ENCODE results near the gene ST8SIA5.
A peak's percentile ranks its signal among the peaks of the same experiment; 100 is the strongest.

Gene ST8SIA5

GRCh38 chr18:46646468-46646867 lies 110.4 kb downstream of the ST8SIA5 start:
- H3K27me3 Mint-ChIP-seq: no peaks in the 10 kb centered on the region
- H3K27ac Mint-ChIP-seq: no peak overlapping the region
- H3K4me1 Mint-ChIP-seq: no peaks in the 10 kb centered on the region

GRCh38 chr18:46642561-46642960 lies 114.3 kb downstream of the ST8SIA5 start:
- Mint-ChIP-seq H3K27me3 (no peaks in the 10 kb centered on the region), H3K9me3 (no peaks in the 10 kb centered on the region), H3K27ac (no peak overlapping the region), H3K4me1 (no peaks in the 10 kb centered on the region), H3K4me3 (no peak overlapping the region), H3K36me3 (no peaks in the 10 kb centered on the region)

More at GRCh38 chr18:46646468-46646867, 110.4 kb downstream of the ST8SIA5 start:
- Mint-ChIP-seq H3K9me3 (no peaks in the 10 kb centered on the region), H3K36me3 (no peaks in the 10 kb centered on the region), H3K4me3 (no peak overlapping the region)

- Mint-ChIP-seq H3K4me3 (no peak overlapping the region), H3K36me3 (no peaks in the 10 kb centered on the region), H3K27ac (no peak overlapping the region), H3K9me3 (no peaks in the 10 kb centered on the region), H3K27me3 (no peaks in the 10 kb centered on the region), H3K4me1 (no peaks in the 10 kb centered on the region)
Observed at GRCh38 chr18:46641917-46642316, 114.9 kb downstream of the ST8SIA5 start.

- H3K36me3 Mint-ChIP-seq: no peaks in the 10 kb centered on the region
- no peak overlapping the region for H3K4me3 Mint-ChIP-seq
- no peaks in the 10 kb centered on the region for H3K27me3 Mint-ChIP-seq
- no peaks in the 10 kb centered on the region for H3K4me1 Mint-ChIP-seq
- no peaks in the 10 kb centered on the region for H3K9me3 Mint-ChIP-seq
- H3K27ac Mint-ChIP-seq: no peak overlapping the region
Observed at GRCh38 chr18:46639386-46639785, 117.5 kb downstream of the ST8SIA5 start.

GRCh38 chr18:46636040-46636630 lies 120.7 kb downstream of the ST8SIA5 start:
- peaks cover 2% of the 10 kb centered on the region for H3K9me3 Mint-ChIP-seq
- H3K4me1 Mint-ChIP-seq: no peaks in the 10 kb centered on the region
- no peaks in the 10 kb centered on the region for H3K36me3 Mint-ChIP-seq
- H3K27ac Mint-ChIP-seq: no peak overlapping the region
- H3K4me3 Mint-ChIP-seq: no peak overlapping the region
- H3K27me3 Mint-ChIP-seq: no peaks in the 10 kb centered on the region

GRCh38 chr18:46632401-46633071 lies 124.3 kb downstream of the ST8SIA5 start:
- H3K4me1 Mint-ChIP-seq: peaks cover 4% of the 10 kb centered on the region
- H3K9me3 Mint-ChIP-seq: peaks cover 7% of the 10 kb centered on the region
- H3K27me3 Mint-ChIP-seq: peaks cover 2% of the 10 kb centered on the region
- H3K4me3 Mint-ChIP-seq: no peak overlapping the region
- H3K36me3 Mint-ChIP-seq: no peaks in the 10 kb centered on the region
- H3K27ac Mint-ChIP-seq: no peak overlapping the region

- Mint-ChIP-seq H3K9me3 (peaks cover 7% of the 10 kb centered on the region), H3K27me3 (peaks cover 2% of the 10 kb centered on the region), H3K4me1 (peaks cover 4% of the 10 kb centered on the region), H3K4me3 (no peak overlapping the region), H3K27ac (no peak overlapping the region), H3K36me3 (no peaks in the 10 kb centered on the region)
Observed at GRCh38 chr18:46630991-46631390, 125.9 kb downstream of the ST8SIA5 start.

- Mint-ChIP-seq H3K36me3 (no peaks in the 10 kb centered on the region), H3K4me3 (no peak overlapping the region), H3K9me3 (peaks cover 7% of the 10 kb centered on the region), H3K4me1 (peaks cover 5% of the 10 kb centered on the region), H3K27ac (no peak overlapping the region), H3K27me3 (peaks cover 2% of the 10 kb centered on the region)
Observed at GRCh38 chr18:46630160-46630559, 126.7 kb downstream of the ST8SIA5 start.

GRCh38 chr18:46629361-46629760 lies 127.5 kb downstream of the ST8SIA5 start:
- H3K4me3 Mint-ChIP-seq: no peak overlapping the region

GRCh38 chr18:46628206-46628605 lies 128.6 kb downstream of the ST8SIA5 start:
- H3K4me1 Mint-ChIP-seq: peaks cover 24% of the 10 kb centered on the region
- no peaks in the 10 kb centered on the region for H3K36me3 Mint-ChIP-seq
- no peak overlapping the region for H3K27ac Mint-ChIP-seq

More at GRCh38 chr18:46629361-46629760, 127.5 kb downstream of the ST8SIA5 start:
- peaks cover 2% of the 10 kb centered on the region for H3K27me3 Mint-ChIP-seq
- H3K4me1 Mint-ChIP-seq: peaks cover 13% of the 10 kb centered on the region
- H3K9me3 Mint-ChIP-seq: peaks cover 7% of the 10 kb centered on the region
- no peak overlapping the region for H3K27ac Mint-ChIP-seq
- no peaks in the 10 kb centered on the region for H3K36me3 Mint-ChIP-seq

GRCh38 chr18:46627136-46627535 lies 129.7 kb downstream of the ST8SIA5 start:
- Mint-ChIP-seq H3K27me3 (peaks cover 2% of the 10 kb centered on the region), H3K4me1 (peaks cover 30% of the 10 kb centered on the region), H3K36me3 (no peaks in the 10 kb centered on the region), H3K27ac (no peak overlapping the region), H3K4me3 (no peak overlapping the region), H3K9me3 (peaks cover 7% of the 10 kb centered on the region)

More at GRCh38 chr18:46628206-46628605, 128.6 kb downstream of the ST8SIA5 start:
- Mint-ChIP-seq H3K4me3 (no peak overlapping the region), H3K9me3 (peaks cover 7% of the 10 kb centered on the region), H3K27me3 (peaks cover 2% of the 10 kb centered on the region)

GRCh38 chr18:46625069-46625468 lies 131.8 kb downstream of the ST8SIA5 start:
- no peaks in the 10 kb centered on the region for H3K36me3 Mint-ChIP-seq
- H3K9me3 Mint-ChIP-seq: no peaks in the 10 kb centered on the region
- peaks cover 47% of the 10 kb centered on the region for H3K4me1 Mint-ChIP-seq
- H3K27me3 Mint-ChIP-seq: no peaks in the 10 kb centered on the region
- H3K4me3 Mint-ChIP-seq: no peak overlapping the region
- no peak overlapping the region for H3K27ac Mint-ChIP-seq

- no peaks in the 10 kb centered on the region for H3K27me3 Mint-ChIP-seq
- no peak overlapping the region for H3K4me3 Mint-ChIP-seq
- no peak overlapping the region for H3K27ac Mint-ChIP-seq
Observed at GRCh38 chr18:46624127-46624526, 132.7 kb downstream of the ST8SIA5 start.

GRCh38 chr18:46623541-46623940 lies 133.3 kb downstream of the ST8SIA5 start:
- H3K36me3 Mint-ChIP-seq: no peaks in the 10 kb centered on the region
- peaks cover 43% of the 10 kb centered on the region for H3K4me1 Mint-ChIP-seq
- H3K27me3 Mint-ChIP-seq: no peaks in the 10 kb centered on the region
- H3K4me3 Mint-ChIP-seq: no peak overlapping the region
- H3K27ac Mint-ChIP-seq: no peak overlapping the region
- H3K9me3 Mint-ChIP-seq: no peaks in the 10 kb centered on the region

More at GRCh38 chr18:46624127-46624526, 132.7 kb downstream of the ST8SIA5 start:
- H3K9me3 Mint-ChIP-seq: no peaks in the 10 kb centered on the region
- peaks cover 43% of the 10 kb centered on the region for H3K4me1 Mint-ChIP-seq
- H3K36me3 Mint-ChIP-seq: no peaks in the 10 kb centered on the region

- peak overlapping the region; percentile 61 for H3K27ac Mint-ChIP-seq
- no peaks in the 10 kb centered on the region for H3K9me3 Mint-ChIP-seq
- no peaks in the 10 kb centered on the region for H3K27me3 Mint-ChIP-seq
- H3K36me3 Mint-ChIP-seq: no peaks in the 10 kb centered on the region
- peaks cover 43% of the 10 kb centered on the region for H3K4me1 Mint-ChIP-seq
- H3K4me3 Mint-ChIP-seq: peak overlapping the region; percentile 43
Observed at GRCh38 chr18:46622999-46623398, 133.9 kb downstream of the ST8SIA5 start.

- H3K36me3 Mint-ChIP-seq: no peaks in the 10 kb centered on the region
- H3K27ac Mint-ChIP-seq: no peak overlapping the region
- H3K4me1 Mint-ChIP-seq: peaks cover 43% of the 10 kb centered on the region
- no peak overlapping the region for H3K4me3 Mint-ChIP-seq
- no peaks in the 10 kb centered on the region for H3K27me3 Mint-ChIP-seq
- H3K9me3 Mint-ChIP-seq: no peaks in the 10 kb centered on the region
Observed at GRCh38 chr18:46622451-46622850, 134.4 kb downstream of the ST8SIA5 start.
